Esophagus squamous epithelium (tissue), 4 donors: Measurements from ENCODE around the gene PHGDH.

Source experiments
- CTCF ChIP-seq, 6 experiments: fragments of 450-650 bp in 4 of 6; fragments of 200-600 bp in 2 of 6; sonication (generic) in 2 of 6; IDR thresholded peaks; one replicate each; pipeline ENCODE4 v1.5.1; 2016 to 2019; ENCODE audit warnings: antibody characterized with exemption in 6 of 6, mild to moderate bottlenecking in 4 of 6, moderate library complexity in 4 of 6
- POLR2A ChIP-seq, 4 donors: fragments of 450-650 bp; IDR thresholded peaks; one replicate each; pipeline ENCODE4 v1.6.1; 2017; ENCODE audit warnings: antibody characterized with exemption in 4 of 4, mild to moderate bottlenecking in 4 of 4, moderate library complexity in 3 of 4

GRCh38 chr1:119737040-119737682, 25.4 kb downstream of the PHGDH start:
- TF ChIP-seq CTCF (IDR thresholded peaks at IDR 0.05) (no peak), POLR2A (IDR thresholded peaks at IDR 0.05) (no peak)
